BLaER1 (cell line): Measurements from ENCODE around the gene WNT10A.

Experiments
- H3K27ac ChIP-seq: shearing (Covaris generic); formaldehyde crosslinking; 2 replicates; pipeline ENCODE4 v1.8.1; 2022
- H3K27me3 ChIP-seq: shearing (Covaris generic); formaldehyde crosslinking; 2 replicates; pipeline ENCODE4 v1.8.1; 2022
- H3K36me3 ChIP-seq: shearing (Covaris generic); formaldehyde crosslinking; 2 replicates; pipeline ENCODE4 v1.8.1; 2022
- H3K4me1 ChIP-seq: shearing (Covaris generic); formaldehyde crosslinking; 2 replicates; pipeline ENCODE4 v1.8.1; 2022
- H3K4me2 ChIP-seq: shearing (Covaris generic); formaldehyde crosslinking; 2 replicates; pipeline ENCODE4 v1.8.1; 2022
- H3K4me3 ChIP-seq: shearing (Covaris generic); formaldehyde crosslinking; 2 replicates; pipeline ENCODE4 v1.8.1; 2022
- H3K9ac ChIP-seq: shearing (Covaris generic); formaldehyde crosslinking; 2 replicates; pipeline ENCODE4 v1.8.1; 2022
- H3K9me3 ChIP-seq: shearing (Covaris generic); formaldehyde crosslinking; 2 replicates; pipeline ENCODE4 v1.8.1; 2022
- H4K20me1 ChIP-seq: shearing (Covaris generic); formaldehyde crosslinking; 2 replicates; pipeline ENCODE4 v1.8.1; 2022
- Cebpa-rat ChIP-seq: shearing (Covaris generic); IDR thresholded peaks from 2 replicates; pipeline ENCODE4 v1.8.1; 2022

Gene WNT10A

DNA sequence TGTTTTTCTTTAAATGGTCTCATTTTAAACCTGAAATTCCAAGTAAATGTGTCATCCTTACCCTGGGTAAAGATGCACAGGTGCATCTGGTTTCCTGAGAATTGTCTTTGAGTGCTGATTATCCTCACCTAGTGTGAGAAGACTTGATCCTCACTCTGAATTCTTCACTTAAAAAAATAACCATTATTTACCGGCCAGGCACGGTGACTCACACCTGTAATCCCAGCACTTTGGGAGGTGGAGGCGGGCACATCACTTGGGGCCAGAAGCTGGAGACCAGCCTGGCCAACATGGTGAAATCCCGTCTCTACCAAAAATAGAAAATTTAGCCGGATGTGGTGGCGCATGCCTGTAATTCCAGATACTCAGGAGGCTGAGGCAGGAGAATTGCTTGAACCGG is 30.9 kb upstream of the WNT10A start:
- peaks cover 11% of the 10 kb centered on the region; the same call in 1 of the 2 replicates for H3K9me3 ChIP-seq
- H4K20me1 ChIP-seq = peaks cover 22% of the 10 kb centered on the region; the same call in 1 of the 2 replicates
- H3K27ac ChIP-seq = no peak overlapping the region
- no peak for TF ChIP-seq Cebpa-rat
- no peak overlapping the region for H3K4me2 ChIP-seq
- no peaks in the 10 kb centered on the region for H3K4me1 ChIP-seq
- no peak overlapping the region for H3K9ac ChIP-seq
- H3K27me3 ChIP-seq = peaks cover 30% of the 10 kb centered on the region
- no peak overlapping the region for H3K4me3 ChIP-seq
- H3K36me3 ChIP-seq = no peaks in the 10 kb centered on the region

DNA sequence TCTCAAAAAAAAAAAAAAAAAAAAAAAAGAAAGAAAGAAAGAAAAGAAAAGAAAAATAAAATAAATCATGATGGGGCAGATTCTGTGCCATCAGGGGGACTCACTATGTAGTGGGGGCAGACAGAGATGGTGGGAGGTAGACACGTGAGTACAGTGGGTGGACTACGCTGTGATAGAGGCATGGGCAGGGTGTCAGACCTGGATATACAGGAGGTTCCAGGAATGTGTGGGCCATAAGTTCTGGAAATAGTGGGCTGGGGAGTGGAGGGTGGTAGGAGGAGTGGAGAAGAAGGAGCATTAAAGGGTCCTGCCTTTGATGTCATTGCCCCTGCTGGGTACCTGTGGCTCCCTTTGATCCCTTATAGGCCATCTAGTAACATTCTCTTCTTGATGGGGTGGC is 29.9 kb upstream of the WNT10A start:
- no peaks in the 10 kb centered on the region for H3K4me1 ChIP-seq
- H3K9me3 ChIP-seq = peaks cover 2% of the 10 kb centered on the region; the same call in 1 of the 2 replicates
- H3K36me3 ChIP-seq = no peaks in the 10 kb centered on the region
- TF ChIP-seq Cebpa-rat = no peak
- H3K27ac ChIP-seq = no peak overlapping the region
- peaks cover 33% of the 10 kb centered on the region; the same call in 1 of the 2 replicates for H4K20me1 ChIP-seq
- H3K4me2 ChIP-seq = no peak overlapping the region
- no peak overlapping the region for H3K9ac ChIP-seq
- H3K27me3 ChIP-seq = peaks cover 41% of the 10 kb centered on the region
- no peak overlapping the region for H3K4me3 ChIP-seq

DNA sequence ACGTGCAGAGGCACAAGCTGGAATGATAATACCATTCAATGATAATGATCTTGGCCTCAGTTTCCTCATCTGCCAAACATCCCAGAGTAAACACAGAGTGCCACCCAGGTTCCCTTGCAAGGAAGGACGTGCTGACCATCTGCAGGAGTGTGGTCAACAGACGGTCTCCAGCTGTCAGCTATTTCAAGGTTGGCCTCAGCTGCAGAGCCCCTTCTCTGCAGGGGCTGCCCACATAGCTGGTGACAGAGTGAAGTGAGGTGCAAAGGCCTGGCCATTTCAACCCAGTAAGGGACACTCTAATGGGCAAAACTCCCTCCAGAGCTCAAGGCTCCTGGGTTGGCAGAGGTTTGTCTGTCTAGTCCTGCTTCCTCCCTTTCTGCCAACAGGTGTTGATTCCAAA is 29.4 kb upstream of the WNT10A start:
- H3K9me3 ChIP-seq = no peaks in the 10 kb centered on the region; the same call in 1 of the 2 replicates
- H3K9ac ChIP-seq = no peak overlapping the region
- no peak overlapping the region for H3K27ac ChIP-seq
- H3K27me3 ChIP-seq = peaks cover 46% of the 10 kb centered on the region
- no peaks in the 10 kb centered on the region for H3K4me1 ChIP-seq
- no peaks in the 10 kb centered on the region for H3K36me3 ChIP-seq
- no peak for TF ChIP-seq Cebpa-rat
- H3K4me3 ChIP-seq = no peak overlapping the region
- peaks cover 38% of the 10 kb centered on the region; the same call in 1 of the 2 replicates for H4K20me1 ChIP-seq
- H3K4me2 ChIP-seq = no peak overlapping the region

DNA sequence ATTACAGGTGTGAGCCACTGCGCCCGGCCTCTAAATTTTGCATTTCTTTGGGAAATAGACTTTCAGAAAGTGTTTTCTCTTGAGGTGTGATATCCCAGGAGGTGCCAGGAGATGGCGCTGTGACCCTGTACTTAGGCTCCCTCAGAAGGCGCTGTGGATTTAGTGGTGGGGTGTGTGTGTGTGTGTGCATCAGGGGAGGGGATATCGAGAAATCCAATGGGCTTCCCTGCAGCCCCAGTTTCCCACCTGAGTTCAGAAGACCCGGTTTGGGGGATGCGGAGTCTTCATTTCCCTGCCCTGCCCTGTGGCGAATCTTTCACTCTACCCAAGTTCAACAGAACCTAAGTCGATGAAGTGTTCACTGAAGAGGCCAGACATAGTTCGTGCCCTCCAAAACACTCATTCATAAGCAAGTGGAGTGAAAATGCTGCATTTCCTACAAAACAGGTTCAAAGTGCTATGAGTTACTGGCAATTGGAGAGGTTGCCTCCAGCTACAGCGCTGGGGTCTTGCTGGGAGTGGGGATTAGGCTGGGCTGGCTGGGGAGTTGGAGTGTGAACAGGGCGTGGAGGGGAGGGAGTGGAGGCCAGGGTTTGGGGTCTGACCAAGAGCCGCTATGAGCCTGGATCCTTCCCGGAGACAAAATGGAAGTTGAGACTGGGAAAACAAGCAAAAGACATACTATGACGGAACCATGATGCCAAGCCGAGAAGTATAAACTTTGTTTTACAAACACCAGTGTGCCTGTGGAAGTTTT is 27.6 kb upstream of the WNT10A start:
- H3K9ac ChIP-seq = no peak overlapping the region
- H3K9me3 ChIP-seq = no peaks in the 10 kb centered on the region
- H3K4me3 ChIP-seq = no peak overlapping the region
- H4K20me1 ChIP-seq = peaks cover 48% of the 10 kb centered on the region
- no peaks in the 10 kb centered on the region for H3K4me1 ChIP-seq
- no peak overlapping the region for H3K4me2 ChIP-seq
- TF ChIP-seq Cebpa-rat = no peak
- H3K27ac ChIP-seq = no peak overlapping the region
- H3K27me3 ChIP-seq = peaks cover 64% of the 10 kb centered on the region
- no peaks in the 10 kb centered on the region for H3K36me3 ChIP-seq

DNA sequence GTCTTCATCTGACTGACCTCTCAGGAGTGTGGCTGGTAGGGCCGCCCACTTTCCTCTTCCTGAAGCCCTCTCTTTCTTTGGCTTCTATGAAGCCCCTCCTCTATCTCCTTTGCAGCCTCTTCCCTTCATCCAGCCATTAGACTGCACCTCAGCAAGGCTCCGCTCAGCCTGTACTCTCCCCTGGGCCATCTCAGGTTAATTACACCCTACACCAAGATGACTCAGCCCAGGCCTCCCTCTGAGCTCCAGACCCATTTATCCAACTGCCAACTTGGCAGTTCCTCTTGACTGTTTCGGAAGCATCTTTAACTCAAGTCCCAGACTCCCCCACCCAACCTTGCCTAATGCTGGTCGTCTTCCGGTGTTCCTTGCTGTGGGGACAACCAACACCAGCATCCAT is 26.9 kb upstream of the WNT10A start:
- peaks cover 55% of the 10 kb centered on the region for H4K20me1 ChIP-seq

DNA sequence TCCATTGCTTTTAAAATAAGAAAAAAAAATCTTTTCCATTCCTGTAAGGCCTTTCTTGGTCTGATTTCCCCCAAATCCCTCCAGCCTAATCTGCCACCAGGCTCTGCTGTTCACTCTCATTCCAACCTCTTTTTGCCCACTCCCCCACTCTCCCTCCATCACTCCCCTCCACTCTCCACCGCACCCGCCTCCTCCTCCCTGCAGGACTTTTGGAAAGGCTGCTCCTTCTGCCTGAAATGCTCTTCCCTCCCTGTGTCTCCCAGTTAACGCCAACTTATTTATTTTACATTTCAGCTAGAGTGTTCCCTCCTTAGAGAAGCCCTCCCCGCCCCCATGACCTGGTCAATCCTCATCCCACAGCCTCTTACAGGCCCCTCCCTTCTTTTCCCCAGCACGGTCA is 25.8 kb upstream of the WNT10A start:
- no peak overlapping the region for H3K4me3 ChIP-seq
- no peak overlapping the region for H3K27ac ChIP-seq
- peaks cover 2% of the 10 kb centered on the region; the same call in 1 of the 2 replicates for H3K4me1 ChIP-seq
- no peak overlapping the region for H3K4me2 ChIP-seq
- no peak for TF ChIP-seq Cebpa-rat
- H3K27me3 ChIP-seq = peaks cover 82% of the 10 kb centered on the region
- H3K36me3 ChIP-seq = no peaks in the 10 kb centered on the region
- H3K9me3 ChIP-seq = no peaks in the 10 kb centered on the region
- no peak overlapping the region for H3K9ac ChIP-seq
- peaks cover 65% of the 10 kb centered on the region for H4K20me1 ChIP-seq

More for the DNA sequence above, 26.9 kb upstream of the WNT10A start:
- no peaks in the 10 kb centered on the region for H3K36me3 ChIP-seq
- no peak overlapping the region for H3K4me2 ChIP-seq
- H3K4me3 ChIP-seq = no peak overlapping the region
- no peaks in the 10 kb centered on the region for H3K4me1 ChIP-seq
- peaks cover 71% of the 10 kb centered on the region for H3K27me3 ChIP-seq
- H3K9me3 ChIP-seq = no peaks in the 10 kb centered on the region
- no peak overlapping the region for H3K27ac ChIP-seq
- TF ChIP-seq Cebpa-rat = no peak
- no peak overlapping the region for H3K9ac ChIP-seq

DNA sequence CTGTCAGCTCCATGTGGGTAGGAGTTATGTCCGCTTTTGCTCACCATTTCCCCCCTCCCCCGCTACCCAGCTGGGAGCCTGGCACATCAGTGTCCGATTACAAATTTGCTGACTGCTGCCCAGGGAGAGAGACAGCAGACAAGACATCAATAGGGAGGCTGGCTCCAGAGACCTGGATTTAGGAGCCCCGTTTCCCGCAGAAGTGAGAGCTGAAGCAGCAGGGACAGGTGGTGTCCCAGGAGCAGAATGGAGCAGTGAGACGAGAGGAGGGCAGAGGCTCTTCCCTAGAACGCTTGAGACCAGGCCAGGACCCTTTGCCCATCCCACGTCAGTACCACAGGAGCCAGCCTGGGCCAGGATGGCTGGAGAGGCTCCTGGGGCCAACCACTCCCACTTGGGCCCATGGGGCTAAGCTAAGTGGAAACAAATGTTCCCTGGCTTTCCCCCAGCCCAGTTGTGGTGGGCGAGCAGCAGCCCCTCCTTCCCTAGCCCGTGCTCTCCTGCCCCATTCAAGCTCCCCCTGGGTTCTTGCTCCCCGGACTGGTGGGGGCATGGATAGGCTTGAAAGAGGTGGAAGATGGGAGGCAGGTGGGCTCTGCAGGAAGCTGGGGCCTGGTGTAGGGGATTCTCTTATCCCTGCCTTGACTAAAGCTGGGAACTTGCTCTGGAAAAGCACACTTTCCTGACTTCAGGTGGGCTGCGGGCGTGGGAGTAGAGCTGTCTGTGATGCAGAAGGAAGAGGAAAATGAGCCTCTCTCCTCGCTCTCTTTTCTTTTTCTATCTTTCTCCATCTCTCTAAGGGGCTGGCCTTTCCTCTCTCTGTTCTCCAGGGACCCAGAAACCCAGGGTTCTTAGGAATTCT is 25.1 kb upstream of the WNT10A start:
- no peak overlapping the region for H3K27ac ChIP-seq
- no peaks in the 10 kb centered on the region for H3K36me3 ChIP-seq
- H3K4me3 ChIP-seq = no peak overlapping the region
- no peak overlapping the region for H3K9ac ChIP-seq
- H3K9me3 ChIP-seq = no peaks in the 10 kb centered on the region
- H3K4me1 ChIP-seq = peaks cover 9% of the 10 kb centered on the region; the same call in 1 of the 2 replicates
- no peak overlapping the region for H3K4me2 ChIP-seq
- H4K20me1 ChIP-seq = peaks cover 72% of the 10 kb centered on the region
- TF ChIP-seq Cebpa-rat = no peak
- peaks cover 89% of the 10 kb centered on the region for H3K27me3 ChIP-seq

DNA sequence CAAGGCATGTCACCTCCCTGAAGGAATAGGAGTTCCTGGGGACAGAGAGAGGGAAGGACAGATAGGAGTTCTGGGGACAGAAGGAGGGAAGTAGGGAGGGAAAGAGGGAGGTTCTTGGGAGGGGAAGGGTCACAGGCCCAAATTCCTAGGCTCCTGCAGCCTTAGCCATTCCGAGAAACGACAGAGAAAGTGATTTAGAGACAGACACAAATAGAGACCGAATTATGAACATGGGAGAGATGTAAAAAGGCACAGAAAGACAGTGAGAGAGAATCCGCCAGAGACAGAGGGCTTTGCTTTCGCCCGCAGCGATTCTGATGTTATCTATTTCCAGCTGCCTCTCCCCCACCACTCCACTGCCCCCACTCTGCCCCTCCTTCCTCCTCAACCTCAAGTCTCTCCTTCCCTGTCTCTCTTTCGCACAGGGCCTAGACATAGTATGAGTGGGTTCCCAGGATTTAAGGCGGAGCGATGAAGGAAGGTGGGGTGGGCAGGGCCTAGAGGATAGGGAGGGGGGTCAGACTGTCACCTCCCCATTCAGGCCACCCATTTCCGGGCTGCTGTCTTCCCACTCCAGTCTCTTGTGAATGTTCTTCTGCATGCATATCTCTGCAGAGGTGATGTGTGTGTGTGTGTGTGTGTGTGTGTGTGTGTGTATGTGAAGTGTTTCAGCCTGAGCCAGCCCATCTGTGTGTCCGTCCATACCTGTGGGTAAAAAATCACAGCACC is 24.3 kb upstream of the WNT10A start:
- Histone ChIP-seq H3K27me3 (peaks cover 97% of the 10 kb centered on the region), H3K9me3 (no peaks in the 10 kb centered on the region), H4K20me1 (peaks cover 76% of the 10 kb centered on the region), H3K4me2 (no peak overlapping the region), H3K4me3 (no peak overlapping the region), H3K4me1 (peaks cover 15% of the 10 kb centered on the region; the same call in 1 of the 2 replicates), H3K9ac (no peak overlapping the region), H3K36me3 (no peaks in the 10 kb centered on the region), H3K27ac (no peak overlapping the region)
- TF ChIP-seq Cebpa-rat = no peak

DNA sequence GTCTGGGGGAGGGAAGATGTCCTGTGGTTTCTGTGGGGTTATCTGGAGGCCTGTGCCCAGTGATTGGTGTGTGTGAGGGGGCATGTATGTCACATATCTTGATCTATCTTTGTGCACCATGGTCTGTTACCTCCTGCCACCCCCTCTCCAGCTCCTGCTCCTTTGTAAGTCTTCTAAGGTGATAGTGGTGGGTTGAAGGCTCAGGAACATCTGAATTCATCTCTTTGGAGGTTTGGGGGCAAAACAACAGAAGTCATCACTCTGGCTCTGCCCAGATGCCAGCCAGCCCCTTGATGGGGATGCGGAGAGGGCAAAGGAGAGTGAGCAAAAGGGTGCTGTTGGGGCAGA is 23.8 kb upstream of the WNT10A start:
- no peak for TF ChIP-seq Cebpa-rat
- Histone ChIP-seq H3K9ac (no peak overlapping the region), H3K4me2 (no peak overlapping the region), H3K9me3 (no peaks in the 10 kb centered on the region), H3K27ac (no peak overlapping the region), H3K27me3 (peaks cover 100% of the 10 kb centered on the region), H4K20me1 (peaks cover 81% of the 10 kb centered on the region), H3K36me3 (no peaks in the 10 kb centered on the region), H3K4me1 (peaks cover 15% of the 10 kb centered on the region; the same call in 1 of the 2 replicates), H3K4me3 (no peak overlapping the region)
